NCI-H2171 treated with DMSO at 0.1 percent for 48 hours (cell line): Measurements from ENCODE around the gene CLEC4E.
"Not testable (repeated sequence)": the region's sequence is repeated elsewhere in the genome, so short reads cannot be mapped to it uniquely, and the experiment has no call there.

Experiments used
- DNase-seq: peaks from one replicate; lab custom pipeline; 2025; lab: John Stamatoyannopoulos, UW

Gene CLEC4E

DNA sequence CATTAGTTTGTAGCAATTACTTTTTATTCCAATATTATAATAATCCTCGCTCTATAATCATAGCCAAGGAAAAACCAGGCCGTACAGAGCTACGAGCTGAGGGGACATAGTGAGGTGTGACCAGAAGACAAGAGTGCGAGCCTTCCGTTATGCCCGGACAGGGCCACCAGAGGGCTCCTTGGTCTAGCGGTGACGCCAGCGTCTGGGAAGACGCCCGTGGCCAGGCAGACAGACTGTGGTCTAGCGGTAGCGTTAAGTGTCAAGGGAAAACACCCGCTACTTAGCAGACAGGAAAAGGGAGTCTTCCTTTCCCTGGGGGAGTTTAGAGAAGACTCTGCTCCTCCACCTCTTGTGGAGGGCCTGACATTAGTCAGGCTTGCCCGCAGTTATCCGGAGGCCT is 2.9 kb downstream of the CLEC4E start:
- DNase-seq: not testable (repeated sequence)

- DNase-seq: no peak
Observed at GRCh38 chr12:8532045-8532444, 8.7 kb downstream of the CLEC4E start.

GRCh38 chr12:8527250-8528130 is 13.2 kb downstream of the CLEC4E start:
- no peak for DNase-seq

- DNase-seq: no peak
Observed at GRCh38 chr12:8519171-8519570, 21.5 kb downstream of the CLEC4E start.

- no peak for DNase-seq
Observed at GRCh38 chr12:8517971-8518370, 22.7 kb downstream of the CLEC4E start.

GRCh38 chr12:8513256-8513655 is 27.4 kb downstream of the CLEC4E start, which contains the start of gene CLEC4D:
Gene CLEC4D (plus strand): TSS chr12:8513503. CDS start chr12:8513733, 230 bp downstream.
- no peak for DNase-seq

DNA sequence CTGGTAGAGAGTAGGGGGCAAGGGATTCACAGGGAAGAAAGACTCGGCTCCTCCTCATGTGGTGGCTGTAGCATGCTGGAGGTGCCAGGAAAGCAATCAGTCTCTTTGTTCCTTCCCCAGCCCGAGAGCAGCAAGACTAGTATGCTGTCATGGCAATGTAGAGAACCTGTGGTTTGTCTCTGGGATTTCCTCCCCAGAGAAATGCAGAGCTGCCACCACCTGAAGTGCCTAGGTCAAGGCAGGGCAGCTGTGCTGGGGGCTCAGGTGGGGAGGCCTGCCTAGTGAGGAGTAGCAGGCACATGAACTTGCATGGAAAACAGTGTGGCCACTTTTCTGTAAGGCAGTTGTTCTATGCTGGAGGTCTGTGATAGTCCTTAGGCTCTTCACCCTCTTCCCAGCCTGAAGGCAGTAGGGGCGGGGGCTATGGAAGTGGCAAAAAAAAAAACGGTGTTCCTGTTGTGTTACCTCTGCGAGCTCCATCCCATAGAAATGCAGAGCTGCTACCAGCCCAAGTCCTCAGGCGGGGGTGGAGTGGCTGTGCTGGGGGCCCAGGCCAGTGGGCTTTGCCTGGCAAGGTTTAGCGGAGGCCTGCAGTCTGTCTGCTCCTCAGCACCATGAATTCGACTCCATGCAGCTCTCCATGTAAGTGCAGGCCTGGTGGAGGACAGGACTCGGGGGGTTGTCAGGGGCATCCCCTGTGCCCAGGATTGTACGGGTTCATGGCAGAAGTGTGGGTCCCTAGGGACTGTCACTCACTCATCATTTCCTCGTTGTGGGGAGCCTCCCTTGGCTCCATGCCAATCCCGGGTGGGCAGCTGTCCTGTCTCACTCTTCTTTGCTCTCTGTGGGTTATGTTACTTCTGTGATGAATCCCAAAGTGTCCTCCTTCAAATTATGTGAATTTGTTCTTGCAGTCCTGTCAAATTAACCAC is 31.5 kb downstream of the CLEC4E start:
- DNase-seq: no peak

- no peak for DNase-seq
Observed at GRCh38 chr12:8508223-8508622, 32.5 kb downstream of the CLEC4E start.

DNA sequence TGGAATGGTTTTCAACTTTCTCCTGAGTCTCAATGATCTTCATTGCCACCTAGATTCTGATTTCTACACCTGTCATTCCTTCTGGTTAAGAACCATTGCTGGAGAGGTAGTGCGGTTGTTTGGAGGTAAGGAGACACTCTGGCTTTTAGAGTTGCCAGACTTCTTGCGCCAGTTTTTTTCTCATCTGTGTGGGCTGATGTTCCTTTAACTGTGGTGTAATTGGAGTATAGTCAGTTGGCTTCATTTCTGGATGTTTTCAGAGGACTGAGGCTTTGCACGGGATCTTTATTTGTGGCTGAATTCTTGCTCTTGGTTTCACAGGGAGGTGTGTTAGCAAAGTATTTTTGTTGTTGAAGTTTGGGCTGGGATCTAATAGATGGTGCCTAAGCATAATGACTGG is 33.1 kb downstream of the CLEC4E start:
- no peak for DNase-seq

GRCh38 chr12:8504351-8504750 is 36.4 kb downstream of the CLEC4E start:
- no peak for DNase-seq

- DNase-seq: no peak
Observed at GRCh38 chr12:8501720-8502119, 39.0 kb downstream of the CLEC4E start.

GRCh38 chr12:8499616-8500015 is 41.1 kb downstream of the CLEC4E start:
- no peak for DNase-seq

- not testable (repeated sequence) for DNase-seq
Observed at GRCh38 chr12:8496074-8496473, 44.6 kb downstream of the CLEC4E start.

DNA sequence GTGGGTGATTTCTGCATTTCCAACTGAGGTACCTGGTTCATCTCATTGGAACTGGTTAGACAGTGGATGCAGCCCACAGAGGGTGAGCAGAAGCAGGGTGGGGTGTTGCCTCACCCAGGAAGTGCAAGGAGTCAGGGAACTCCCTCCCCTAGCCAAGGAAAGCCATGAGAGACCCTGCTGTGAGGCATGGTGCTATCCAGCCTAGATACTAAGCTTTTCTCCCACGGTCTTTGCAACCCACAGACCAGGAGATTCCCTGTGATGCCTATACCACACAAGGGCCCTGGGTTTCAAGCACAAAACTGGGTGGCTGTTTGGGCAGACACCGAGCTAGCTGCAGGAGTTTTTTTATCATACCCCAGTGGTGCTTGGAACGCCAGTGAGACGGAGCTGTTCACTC is 45.0 kb downstream of the CLEC4E start:
- DNase-seq: not testable (repeated sequence)

GRCh38 chr12:8493084-8493483 is 47.6 kb downstream of the CLEC4E start:
- DNase-seq: no peak

DNA sequence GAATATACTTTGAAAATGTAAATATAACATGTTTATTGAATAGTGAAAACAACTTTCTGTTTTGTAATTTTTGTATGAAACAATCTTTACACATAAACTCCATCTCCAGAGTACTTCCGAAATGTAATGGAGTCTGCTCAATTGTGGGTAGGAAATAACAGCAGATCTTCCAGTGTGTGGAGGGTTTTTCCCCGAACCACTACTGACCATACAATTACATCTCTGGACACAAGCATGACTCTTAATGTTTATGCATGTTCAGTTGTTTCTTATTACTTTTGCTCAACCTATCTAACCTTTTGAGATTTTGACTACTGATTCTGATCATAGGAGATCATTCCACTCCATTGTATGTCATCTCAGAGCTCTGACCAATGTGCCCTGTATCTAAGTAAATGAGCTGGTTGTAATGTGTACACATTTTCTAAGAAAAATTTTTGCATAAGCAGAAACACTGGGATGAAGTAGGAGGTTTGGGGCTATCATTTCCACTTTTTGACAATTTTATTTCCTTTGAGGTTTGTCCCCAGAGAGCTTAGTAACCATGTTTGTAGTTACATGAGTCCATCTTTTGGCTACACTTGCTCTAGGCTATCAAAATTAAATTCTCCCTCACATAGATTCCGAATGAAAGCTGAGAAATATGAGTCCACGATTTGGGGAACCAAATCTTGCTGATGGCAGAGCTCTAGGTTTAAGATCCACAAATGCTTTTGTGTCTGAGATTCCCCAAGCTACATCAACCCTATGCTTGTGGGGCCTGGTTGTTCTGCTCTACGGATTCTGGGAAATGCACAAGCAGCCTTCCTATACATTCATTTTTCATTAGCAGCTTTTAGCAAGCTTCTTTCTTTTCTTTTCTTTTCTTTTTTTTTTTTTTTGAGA is 48.8 kb downstream of the CLEC4E start:
- DNase-seq: no peak
